Gastroesophageal sphincter (tissue), 3 donors: ENCODE measurements around the gene TMIGD2.

Experiments used
- CTCF ChIP-seq, 4 experiments: fragments of 200-600 bp in 2 of 4; fragments of 450-650 bp in 2 of 4; sonication (generic) in 1 of 4; IDR thresholded peaks; one replicate each; pipeline ENCODE4 v1.5.1; 2017 to 2019; ENCODE audit warnings: antibody characterized with exemption in 4 of 4, mild to moderate bottlenecking in 2 of 4, moderate library complexity in 2 of 4
- POLR2A ChIP-seq, 2 donors: fragments of 450-650 bp; IDR thresholded peaks; one replicate each; pipeline ENCODE4 v1.6.1; 2017; ENCODE audit warnings: antibody characterized with exemption in 2 of 2, mild to moderate bottlenecking in 2 of 2, moderate library complexity in 1 of 2

GRCh38 chr19:4313847-4314490, 11.8 kb upstream of the TMIGD2 start:
- TF ChIP-seq CTCF (IDR thresholded peaks at IDR 0.05): no peak
- no peak for TF ChIP-seq POLR2A (IDR thresholded peaks at IDR 0.05)
